ENCODE results near the gene ROBO2. TPM values are rescaled to one million over a fixed set of nuclear protein-coding genes. Genes with fewer than 3 reads are reported as not detected.

ROBO2 gene
- total RNA-seq, 6 experiments from 2014 or later: 0.09 to 0.36 (median 0.20) TPM

DNA sequence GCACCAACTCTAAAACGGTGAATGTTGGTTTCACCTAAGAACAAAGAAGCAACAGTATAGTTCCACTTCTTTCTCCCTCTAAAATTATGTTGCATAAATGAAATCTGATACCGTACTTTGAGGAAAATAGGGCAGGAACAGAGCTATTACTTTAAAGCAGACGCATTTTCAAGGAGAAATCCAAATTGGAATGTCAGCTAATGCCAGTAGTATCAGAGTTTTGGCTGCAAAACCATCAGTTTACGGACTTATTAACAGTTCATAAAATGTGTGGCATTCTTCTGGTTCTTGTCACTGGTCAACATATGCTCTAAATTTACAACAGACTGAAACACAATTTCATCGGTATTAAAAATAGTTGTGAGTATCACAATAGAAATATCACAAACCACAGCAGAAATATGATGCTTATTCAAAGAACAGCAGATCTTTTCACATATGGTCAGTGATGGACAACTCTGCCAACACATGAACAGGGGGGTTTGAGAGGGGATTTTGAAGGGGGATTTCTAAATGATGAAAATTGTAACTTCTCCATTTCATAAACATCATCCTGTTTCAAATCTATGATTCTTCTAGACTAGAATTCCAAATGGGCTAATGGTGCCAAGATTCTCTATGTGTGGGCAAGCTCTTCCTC is 38.7 kb upstream of the ROBO2 start:
- Mint-ChIP-seq H3K4me1 (ENCODE audit: low read depth) (no peaks in the 10 kb centered on the region), H3K4me3 (no peak overlapping the region), H3K36me3 (ENCODE audit: low read depth) (no peaks in the 10 kb centered on the region), H3K27me3 (ENCODE audit: insufficient read depth) (no peaks in the 10 kb centered on the region), H3K27ac (no peak overlapping the region), H3K9me3 (peaks cover 25% of the 10 kb centered on the region)
- no peak for TF ChIP-seq CTCF (IDR thresholded peaks at IDR 0.05)
- DNase-seq: no peak

DNA sequence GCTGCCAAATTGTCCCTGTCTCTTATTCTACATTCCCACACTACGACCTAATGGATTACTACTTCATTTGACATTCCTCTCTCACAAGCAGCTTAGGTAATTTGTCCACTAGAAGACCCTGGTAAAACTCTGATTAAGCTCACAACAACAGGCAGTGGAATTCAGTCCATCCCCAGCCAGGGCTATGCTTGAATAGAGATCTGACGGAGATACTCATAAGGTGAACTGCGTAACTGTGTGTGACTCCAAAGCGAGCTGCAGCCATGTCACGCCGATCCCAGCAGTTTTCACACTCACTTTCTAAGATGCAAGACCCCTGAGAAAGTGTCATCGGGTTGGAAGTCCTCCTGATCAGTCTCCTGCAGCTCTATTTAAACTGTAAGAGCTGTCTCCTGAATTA is 25.7 kb upstream of the ROBO2 start:
- TF ChIP-seq CTCF (IDR thresholded peaks at IDR 0.05): no peak
- no peak overlapping the region for H3K4me3 Mint-ChIP-seq
- H3K4me1 Mint-ChIP-seq (ENCODE audit: low read depth): no peaks in the 10 kb centered on the region
- no peaks in the 10 kb centered on the region; the same call in 1 of the 2 replicates for H3K27me3 Mint-ChIP-seq (ENCODE audit: insufficient read depth)
- no peak overlapping the region for H3K27ac Mint-ChIP-seq
- no peak for DNase-seq
- H3K36me3 Mint-ChIP-seq (ENCODE audit: low read depth): no peaks in the 10 kb centered on the region
- H3K9me3 Mint-ChIP-seq: peaks cover 4% of the 10 kb centered on the region

DNA sequence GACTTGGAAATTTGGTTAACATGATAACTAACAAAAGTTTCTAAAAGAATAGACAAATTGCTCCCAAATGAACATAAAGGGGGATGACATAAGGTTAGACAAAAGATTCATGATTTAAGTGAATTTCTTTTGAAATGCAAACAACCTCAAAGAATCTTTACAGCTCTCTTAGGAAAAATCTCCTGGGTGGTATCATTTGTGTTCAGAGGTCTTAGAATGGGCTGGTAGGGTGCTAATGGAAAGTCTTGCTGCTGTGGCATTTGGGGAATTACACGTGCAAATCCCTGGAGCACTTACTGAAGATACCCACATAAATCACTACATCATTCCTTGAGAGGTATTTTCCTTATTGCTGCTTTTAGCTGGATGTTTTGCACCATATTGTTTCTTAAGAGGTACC is 14.4 kb upstream of the ROBO2 start:
- no peak overlapping the region for H3K4me3 Mint-ChIP-seq

GRCh38 chr3:77026904-77027634 is 12.8 kb upstream of the ROBO2 start:
- Mint-ChIP-seq H3K27me3 (ENCODE audit: insufficient read depth) (no peaks in the 10 kb centered on the region), H3K9me3 (peaks cover 11% of the 10 kb centered on the region), H3K4me1 (ENCODE audit: low read depth) (no peaks in the 10 kb centered on the region)

More for the DNA sequence above, 14.4 kb upstream of the ROBO2 start:
- no peak for TF ChIP-seq CTCF (IDR thresholded peaks at IDR 0.05)
- no peak for DNase-seq
- Mint-ChIP-seq H3K36me3 (ENCODE audit: low read depth) (no peaks in the 10 kb centered on the region), H3K9me3 (peaks cover 12% of the 10 kb centered on the region), H3K27ac (no peak overlapping the region), H3K27me3 (ENCODE audit: insufficient read depth) (no peaks in the 10 kb centered on the region), H3K4me1 (ENCODE audit: low read depth) (no peaks in the 10 kb centered on the region)

GRCh38 chr3:77028005-77028404 is 11.9 kb upstream of the ROBO2 start:
- no peaks in the 10 kb centered on the region for H3K27me3 Mint-ChIP-seq (ENCODE audit: insufficient read depth)
- no peak overlapping the region for H3K4me3 Mint-ChIP-seq
- no peaks in the 10 kb centered on the region for H3K36me3 Mint-ChIP-seq (ENCODE audit: low read depth)
- no peaks in the 10 kb centered on the region for H3K4me1 Mint-ChIP-seq (ENCODE audit: low read depth)
- no peak overlapping the region for H3K27ac Mint-ChIP-seq
- TF ChIP-seq CTCF (IDR thresholded peaks at IDR 0.05): no peak
- H3K9me3 Mint-ChIP-seq: peaks cover 7% of the 10 kb centered on the region
- DNase-seq: no peak

More at GRCh38 chr3:77026904-77027634, 12.8 kb upstream of the ROBO2 start:
- DNase-seq: no peak
- no peak for TF ChIP-seq CTCF (IDR thresholded peaks at IDR 0.05)
- Mint-ChIP-seq H3K36me3 (ENCODE audit: low read depth) (no peaks in the 10 kb centered on the region), H3K4me3 (no peak overlapping the region), H3K27ac (no peak overlapping the region)

Measured in HFFc6 (cell line).